Raji (cell line): ENCODE measurements around the gene KIFC1.

ENCODE experiments used
- POLR2A ChIP-seq: IDR thresholded peaks from 2 replicates; pipeline ENCODE4 v1.6.1; 2011; ENCODE audit warnings: low read depth, low read length, control low read depth; ENCODE audit not compliant: insufficient read depth

The KIFC1 gene

DNA sequence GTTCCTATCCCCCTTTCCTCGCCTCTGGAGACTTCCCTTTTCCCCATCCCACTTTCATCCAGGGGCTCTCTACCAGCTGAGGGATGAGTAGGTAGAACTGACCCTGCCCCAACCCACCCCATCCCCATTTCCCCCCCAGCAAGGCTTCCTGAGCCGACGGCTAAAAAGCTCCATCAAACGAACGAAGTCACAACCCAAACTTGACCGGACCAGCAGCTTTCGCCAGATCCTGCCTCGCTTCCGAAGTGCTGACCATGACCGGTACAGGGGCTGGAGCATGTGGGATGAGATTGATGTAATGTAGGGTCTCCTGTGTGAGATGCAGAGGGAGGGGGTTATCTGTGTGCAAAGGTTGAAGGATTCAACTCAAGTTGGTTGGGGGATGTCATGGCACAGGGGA, 40.9 kb downstream of the KIFC1 start:
- no peak for TF ChIP-seq POLR2A

DNA sequence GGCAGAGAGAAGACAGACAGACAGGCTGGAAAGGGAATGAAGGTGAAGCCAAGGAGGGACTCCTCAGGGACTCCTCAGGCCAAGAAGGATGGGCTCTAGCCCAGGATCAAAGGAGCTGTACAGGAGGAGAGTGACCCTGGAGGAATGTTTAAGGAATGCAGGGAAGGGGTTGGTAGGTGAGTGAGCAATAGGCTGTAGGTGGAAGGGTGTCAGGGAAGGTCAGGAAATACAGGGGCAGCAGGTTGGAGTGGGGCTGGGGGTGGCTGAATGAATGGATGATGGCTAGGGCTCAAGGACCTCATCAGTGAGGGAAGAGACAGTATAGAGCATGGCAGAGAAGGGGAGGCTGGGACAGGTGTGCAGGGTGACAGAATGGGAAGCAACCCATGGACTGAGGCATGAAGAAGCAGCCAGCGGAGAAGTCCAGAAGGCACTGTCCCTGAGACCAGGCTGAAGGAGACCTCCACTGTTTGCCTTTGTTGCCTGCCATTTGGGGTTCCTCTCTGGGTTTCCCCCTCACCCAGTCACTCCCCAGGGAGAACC, 41.4 kb downstream of the KIFC1 start:
- TF ChIP-seq POLR2A, result no peak

DNA sequence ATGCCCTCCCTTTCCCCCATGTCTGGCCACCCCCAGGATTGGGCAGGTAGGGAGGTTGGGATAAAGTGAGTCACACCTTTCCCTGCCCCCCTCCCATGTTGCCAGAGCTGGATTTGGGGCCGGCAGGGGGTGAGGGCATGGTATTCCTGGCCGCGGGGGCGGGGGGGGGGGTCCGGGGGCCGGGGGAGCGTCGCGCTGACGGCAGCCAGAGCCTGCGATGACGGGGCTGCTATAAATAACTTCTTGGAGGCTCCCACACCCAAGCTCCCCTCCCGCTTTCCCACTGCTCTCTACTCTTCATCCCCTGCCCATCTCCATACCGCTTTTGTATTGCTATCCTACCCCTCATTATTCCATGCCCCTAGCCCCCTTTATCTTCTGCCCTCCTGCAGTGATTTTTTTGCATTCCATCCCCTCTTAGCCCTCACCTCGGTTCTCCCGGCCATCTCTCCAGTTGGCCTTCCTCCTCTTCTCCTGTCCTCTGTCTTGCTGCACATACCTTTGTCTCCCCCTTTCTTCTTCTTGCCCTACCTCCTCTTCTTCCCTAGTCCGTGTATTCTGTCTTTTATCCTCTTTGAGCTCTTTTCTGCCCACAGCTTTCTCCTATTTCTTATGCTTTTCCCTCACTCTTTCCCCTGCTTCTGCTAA, 42.0 kb downstream of the KIFC1 start:
- TF ChIP-seq POLR2A, result no peak

DNA sequence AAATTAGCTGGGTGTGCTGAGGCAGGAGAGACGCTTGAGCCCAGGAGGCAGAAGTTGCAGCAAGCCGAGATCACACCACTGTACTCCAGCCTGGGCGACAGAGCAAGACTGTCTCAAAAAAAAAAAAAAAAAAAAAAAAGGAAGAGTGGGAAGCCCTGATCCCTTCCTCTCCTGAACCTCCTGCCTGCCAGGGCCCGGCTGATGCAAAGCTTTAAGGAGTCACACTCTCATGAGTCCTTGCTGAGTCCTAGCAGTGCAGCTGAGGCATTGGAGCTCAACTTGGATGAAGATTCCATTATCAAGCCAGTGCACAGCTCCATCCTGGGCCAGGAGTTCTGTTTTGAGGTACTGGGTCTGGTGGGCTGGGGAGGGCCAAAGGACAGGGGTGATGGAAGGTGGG, 43.3 kb downstream of the KIFC1 start:
- TF ChIP-seq POLR2A, result no peak

DNA sequence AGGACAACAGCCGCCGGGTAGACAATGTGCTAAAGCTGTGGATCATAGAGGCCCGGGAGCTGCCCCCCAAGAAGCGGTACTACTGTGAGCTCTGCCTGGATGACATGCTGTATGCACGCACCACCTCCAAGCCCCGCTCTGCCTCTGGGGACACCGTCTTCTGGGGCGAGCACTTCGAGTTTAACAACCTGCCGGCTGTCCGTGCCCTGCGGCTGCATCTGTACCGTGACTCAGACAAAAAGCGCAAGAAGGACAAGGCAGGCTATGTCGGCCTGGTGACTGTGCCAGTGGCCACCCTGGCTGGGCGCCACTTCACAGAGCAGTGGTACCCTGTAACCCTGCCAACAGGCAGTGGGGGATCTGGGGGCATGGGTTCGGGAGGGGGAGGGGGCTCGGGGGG, 46.0 kb downstream of the KIFC1 start:
- TF ChIP-seq POLR2A, result no peak

DNA sequence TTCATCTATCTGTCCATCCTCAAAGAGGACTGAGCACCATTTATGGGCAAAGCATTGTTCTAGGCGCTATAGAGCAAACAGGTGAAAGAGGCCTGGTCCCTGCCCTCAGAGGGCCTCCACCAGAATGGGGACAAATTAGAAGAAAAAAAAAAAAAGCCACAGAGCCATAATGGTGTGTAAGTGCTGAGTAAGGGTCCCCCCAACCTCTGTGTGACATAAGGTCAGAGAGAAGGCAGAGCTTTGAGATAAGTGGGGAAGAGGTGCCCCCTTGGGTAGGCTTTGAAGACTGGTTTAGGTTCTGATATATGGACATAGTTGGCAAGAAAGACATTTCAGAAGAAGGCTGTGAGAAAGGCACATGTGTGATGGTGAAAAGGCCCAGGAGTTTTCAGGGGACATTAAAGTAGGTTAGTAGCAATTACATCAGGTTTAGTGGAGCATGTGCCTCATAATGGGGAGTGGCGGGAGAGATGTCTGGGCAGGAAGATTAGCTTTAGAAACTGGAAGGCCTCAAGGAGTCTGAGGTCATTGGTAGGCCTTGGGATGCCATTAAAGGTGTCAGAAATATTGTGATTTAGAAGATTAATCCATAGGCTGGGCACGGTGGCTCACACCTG, 47.5 kb downstream of the KIFC1 start:
- no peak for TF ChIP-seq POLR2A

DNA sequence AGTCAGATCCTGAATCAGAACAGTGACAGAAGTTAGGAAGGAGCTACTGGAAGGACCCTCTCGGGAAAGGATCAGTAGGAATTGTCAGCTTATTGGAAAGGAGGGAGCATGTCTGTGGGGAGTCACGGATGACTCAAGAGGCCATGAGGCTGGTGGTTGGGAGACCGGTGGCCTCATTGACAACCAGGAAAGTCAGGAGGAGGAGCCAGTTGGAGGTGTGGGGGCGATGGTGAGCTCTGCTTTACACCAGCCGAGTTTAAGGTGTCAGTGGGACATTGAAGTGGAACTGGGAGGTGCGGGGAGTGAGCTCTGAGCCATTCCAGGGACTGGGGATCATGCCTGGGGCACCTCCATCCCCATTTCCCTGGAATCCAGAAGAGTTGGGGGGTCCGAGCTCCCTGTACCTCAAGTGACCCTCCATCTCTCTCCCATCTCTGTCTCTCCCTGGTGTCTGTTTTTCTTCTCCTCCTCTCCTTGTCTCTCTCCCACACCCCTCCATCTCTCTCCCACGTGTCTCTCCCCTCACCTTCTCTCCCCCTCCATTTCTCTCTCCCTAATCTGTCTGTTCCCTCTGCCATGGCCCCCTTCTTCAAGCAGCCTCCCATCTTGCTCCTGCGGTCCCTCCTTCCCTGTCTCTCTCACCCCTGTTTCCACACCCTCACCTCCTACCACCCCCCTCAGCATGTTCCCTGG, 48.5 kb downstream of the KIFC1 start:
- TF ChIP-seq POLR2A, result no peak

DNA sequence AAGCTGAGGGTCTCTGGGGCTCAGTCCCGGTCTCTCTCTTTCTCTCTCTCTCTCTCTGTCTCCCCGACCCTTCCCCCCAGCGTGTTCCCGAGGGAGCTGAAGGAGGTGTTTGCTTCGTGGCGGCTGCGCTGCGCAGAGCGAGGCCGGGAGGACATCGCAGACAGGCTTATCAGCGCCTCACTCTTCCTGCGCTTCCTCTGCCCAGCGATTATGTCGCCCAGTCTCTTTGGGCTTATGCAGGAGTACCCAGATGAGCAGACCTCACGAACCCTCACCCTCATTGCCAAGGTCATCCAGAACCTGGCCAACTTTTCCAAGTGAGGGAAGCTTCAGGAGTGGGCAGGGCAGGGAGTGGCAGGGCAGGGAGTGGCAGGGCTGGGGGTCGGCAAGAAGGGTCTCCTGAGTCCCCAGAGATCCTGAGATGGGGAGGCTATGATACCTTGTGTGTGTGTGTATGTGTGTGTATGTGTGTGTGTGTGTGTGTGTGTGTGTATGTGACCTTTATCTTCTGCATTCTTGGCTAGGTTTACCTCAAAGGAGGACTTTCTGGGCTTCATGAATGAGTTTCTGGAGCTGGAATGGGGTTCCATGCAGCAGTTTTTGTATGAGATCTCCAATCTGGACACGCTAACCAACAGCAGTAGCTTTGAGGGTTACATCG, 49.2 kb downstream of the KIFC1 start:
- TF ChIP-seq POLR2A, result no peak

DNA sequence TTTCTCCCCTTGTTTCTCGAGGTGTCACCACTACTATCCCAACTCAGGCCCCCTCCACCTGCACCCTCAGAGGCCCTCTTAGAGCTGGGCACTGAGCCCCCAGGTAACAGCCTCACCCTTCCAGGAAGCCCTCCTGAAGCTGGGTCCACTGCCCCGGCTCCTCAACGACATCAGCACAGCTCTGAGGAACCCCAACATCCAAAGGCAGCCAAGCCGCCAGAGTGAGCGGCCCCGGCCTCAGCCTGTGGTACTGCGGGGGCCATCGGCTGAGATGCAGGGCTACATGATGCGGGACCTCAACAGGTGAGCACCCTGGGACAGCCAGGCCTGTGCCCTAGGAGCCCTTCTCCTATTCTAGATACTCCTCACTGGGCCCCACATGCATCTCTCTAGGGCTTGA, 49.8 kb downstream of the KIFC1 start:
- TF ChIP-seq POLR2A, result no peak

DNA sequence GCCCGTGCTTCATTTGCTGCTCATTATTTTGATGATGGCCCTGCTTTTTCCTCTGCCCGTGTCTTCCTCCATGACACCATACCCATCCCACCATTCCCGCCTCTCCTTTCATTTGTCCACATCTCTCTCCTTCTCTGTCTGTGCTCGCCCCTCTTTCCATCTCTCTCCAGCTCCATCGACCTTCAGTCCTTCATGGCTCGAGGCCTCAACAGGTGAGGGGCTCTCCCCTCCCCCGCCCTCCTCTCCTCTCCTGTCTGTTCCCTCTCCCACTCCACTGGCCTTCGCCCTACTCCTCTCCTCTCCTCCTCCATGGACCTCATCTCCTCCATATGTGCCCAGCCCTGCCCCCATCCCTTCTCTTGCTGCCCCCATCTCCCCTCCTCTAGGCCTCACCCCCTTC, 50.7 kb downstream of the KIFC1 start:
- no peak for TF ChIP-seq POLR2A

DNA sequence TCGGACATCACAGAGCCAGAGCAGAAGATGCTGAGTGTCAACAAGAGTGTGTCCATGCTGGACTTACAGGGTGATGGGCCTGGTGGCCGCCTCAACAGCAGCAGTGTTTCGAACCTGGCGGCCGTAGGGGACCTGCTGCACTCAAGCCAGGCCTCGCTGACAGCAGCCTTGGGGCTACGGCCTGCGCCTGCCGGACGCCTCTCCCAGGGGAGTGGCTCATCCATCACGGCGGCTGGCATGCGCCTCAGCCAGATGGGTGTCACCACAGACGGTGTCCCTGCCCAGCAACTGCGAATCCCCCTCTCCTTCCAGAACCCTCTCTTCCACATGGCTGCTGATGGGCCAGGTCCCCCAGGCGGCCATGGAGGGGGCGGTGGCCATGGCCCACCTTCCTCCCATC, 51.4 kb downstream of the KIFC1 start:
- TF ChIP-seq POLR2A, result no peak

DNA sequence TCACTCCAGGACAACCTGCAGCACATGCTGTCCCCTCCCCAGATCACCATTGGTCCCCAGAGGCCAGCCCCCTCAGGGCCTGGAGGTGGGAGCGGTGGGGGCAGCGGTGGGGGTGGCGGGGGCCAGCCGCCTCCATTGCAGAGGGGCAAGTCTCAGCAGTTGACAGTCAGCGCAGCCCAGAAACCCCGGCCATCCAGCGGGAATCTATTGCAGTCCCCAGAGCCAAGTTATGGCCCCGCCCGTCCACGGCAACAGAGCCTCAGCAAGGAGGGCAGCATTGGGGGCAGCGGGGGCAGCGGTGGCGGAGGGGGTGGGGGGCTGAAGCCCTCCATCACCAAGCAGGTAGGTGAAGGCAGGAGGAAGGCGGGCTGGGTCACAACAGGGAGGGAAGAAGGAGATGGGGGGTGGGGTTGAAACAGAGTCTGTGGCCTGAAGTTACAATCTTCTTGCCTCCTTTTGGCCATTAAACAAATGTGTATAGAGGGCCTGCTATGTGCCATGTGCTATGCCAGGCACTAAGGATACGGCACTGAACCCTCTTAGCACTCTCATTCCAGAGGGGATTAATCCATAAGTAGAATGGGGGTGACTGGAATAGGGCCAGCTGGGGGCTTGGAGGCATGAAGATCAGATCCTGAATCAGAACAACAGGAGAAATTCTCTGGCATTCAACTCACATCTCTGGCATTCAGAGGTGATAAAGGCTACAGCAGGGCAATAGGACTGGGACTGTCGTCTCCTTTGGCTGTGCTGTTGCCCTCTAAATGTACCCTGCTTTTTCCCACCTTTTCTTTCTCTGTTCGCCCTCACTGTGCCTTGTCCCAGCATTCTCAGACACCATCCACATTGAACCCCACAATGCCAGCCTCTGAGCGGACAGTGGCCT, 52.2 kb downstream of the KIFC1 start:
- no peak for TF ChIP-seq POLR2A

DNA sequence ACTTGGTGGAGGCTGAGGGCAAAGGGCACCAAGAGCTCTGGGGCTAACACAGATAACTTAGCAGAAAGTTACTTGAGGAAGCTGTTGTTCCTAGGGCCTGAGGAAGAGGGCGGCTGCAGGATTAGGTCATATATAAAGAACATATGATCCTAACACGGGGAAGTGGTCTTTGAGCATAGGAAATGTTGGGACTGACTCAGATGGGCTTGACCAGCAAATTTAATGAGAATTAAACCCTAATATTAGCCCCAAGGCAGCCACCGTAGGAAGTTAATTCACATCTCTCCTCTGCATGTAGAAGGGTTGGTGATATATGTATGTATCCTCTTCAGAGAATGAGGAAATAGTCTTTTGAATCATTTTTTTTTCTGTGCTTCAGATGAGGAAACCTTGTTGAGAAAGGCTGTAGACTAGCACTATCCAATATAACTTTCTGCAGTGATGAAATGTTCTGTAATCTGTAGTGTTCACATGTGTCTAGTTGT, 53.5 kb downstream of the KIFC1 start:
- TF ChIP-seq POLR2A, result no peak

DNA sequence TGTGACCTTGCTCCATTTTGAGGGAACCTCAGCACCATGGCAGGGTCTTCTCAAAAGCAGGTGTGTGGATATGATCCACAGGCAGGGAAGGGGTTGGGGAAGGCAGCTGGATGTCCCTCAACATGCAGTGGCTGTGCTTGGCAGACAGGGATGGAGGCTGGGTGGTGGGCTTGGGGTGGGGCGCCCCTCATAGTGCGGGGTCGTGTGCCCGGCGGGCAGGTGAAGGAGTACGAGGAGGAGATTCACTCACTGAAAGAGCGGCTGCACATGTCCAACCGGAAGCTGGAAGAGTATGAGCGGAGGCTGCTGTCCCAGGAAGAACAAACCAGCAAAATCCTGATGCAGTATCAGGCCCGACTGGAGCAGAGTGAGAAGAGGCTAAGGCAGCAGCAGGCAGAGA, 54.7 kb downstream of the KIFC1 start:
- no peak for TF ChIP-seq POLR2A

DNA sequence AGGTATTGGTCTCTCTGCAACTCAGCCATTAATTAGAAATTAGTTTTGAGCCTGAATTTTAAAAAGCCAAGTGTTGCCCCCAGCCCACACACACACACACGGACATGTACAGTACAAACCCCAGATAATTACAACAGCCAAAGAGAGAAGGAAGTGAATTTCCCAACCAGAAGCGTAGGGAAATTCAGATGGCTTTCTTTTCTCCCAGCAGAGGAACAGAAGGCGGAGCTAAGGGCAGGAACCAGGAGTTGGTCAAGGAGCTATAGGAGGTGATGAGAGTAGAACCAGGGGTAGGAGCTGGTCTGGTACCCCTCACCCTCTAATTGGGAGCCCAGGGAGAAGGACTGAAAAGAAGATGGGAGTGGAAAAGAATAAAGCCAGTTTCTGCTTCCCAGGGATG, 58.8 kb downstream of the KIFC1 start:
- TF ChIP-seq POLR2A, result no peak
